H1 (cell line): ENCODE results near the gene RPS3. TPM values are rescaled to one million over a fixed set of nuclear protein-coding genes. Genes with fewer than 3 reads are reported as not detected.

Experiments used
- CTCF ChIA-PET: fragments of 300-600 bp; sonication (Branson Sonifier 250); formaldehyde crosslinking; loops from one replicate; lab custom pipeline; 2021; ENCODE audit not compliant: partially characterized antibody; lab: Charles Lee
- POLR2A ChIA-PET: fragments of 300-600 bp; sonication (Branson Sonifier 250); formaldehyde crosslinking; loops from one replicate; lab custom pipeline; 2021; ENCODE audit warnings: inconsistent platforms; ENCODE audit not compliant: partially characterized antibody; lab: Charles Lee
- DNase-seq, 2 experiments: peaks; one replicate each; pipeline versions ENCODE4 v3.0.0 to v3.0.0-alpha.2; 2010 to 2022; ENCODE audit warnings: low spot score in 2 of 2, low read depth in 1 of 2, mixed read lengths in 1 of 2
- FAIRE-seq: peaks from 2 replicates; lab custom pipeline; 2011; peaks lifted over from hg19 to GRCh38; lab: Jason Lieb, UNC
- H2AFZ ChIP-seq: 2 replicates; pipeline ENCODE4 v1.8.1; 2012; ENCODE audit warnings: low read length, inconsistent platforms
- H2AK5ac ChIP-seq: 2 replicates; pipeline ENCODE4 v1.6.1; 2013; ENCODE audit warnings: low read depth, low read length
- H2BK120ac ChIP-seq: replicated peaks from 2 replicates; pipeline ENCODE3; 2013; ENCODE audit warnings: low read depth, low read length, inconsistent platforms
- H2BK12ac ChIP-seq: 2 replicates; pipeline ENCODE4 v1.6.1; 2013; ENCODE audit warnings: low read depth, low read length
- H2BK15ac ChIP-seq: 2 replicates; pipeline ENCODE4 v1.6.1; 2013; ENCODE audit warnings: low read length
- H2BK20ac ChIP-seq: 2 replicates; pipeline ENCODE4 v1.6.1; 2013; ENCODE audit warnings: low read length
- H2BK5ac ChIP-seq: 2 replicates; pipeline ENCODE4 v1.6.1; 2013; ENCODE audit warnings: low read depth, low read length
- H3K14ac ChIP-seq: 2 replicates; pipeline ENCODE4 v1.6.1; 2013; ENCODE audit warnings: inconsistent platforms; ENCODE audit not compliant: insufficient read length
- H3K18ac ChIP-seq: 2 replicates; pipeline ENCODE4 v1.6.1; 2013; ENCODE audit warnings: low read length; ENCODE audit errors: extremely low read depth
- H3K23ac ChIP-seq: 2 replicates; pipeline ENCODE4 v1.6.1; 2013; ENCODE audit warnings: inconsistent platforms; ENCODE audit not compliant: insufficient read length
- H3K23me2 ChIP-seq: 2 replicates; pipeline ENCODE4 v1.6.1; 2013; ENCODE audit warnings: low read depth, low read length
- H3K27ac ChIP-seq: 2 replicates; pipeline ENCODE4 v1.6.1; 2011; ENCODE audit warnings: low read depth, low read length, inconsistent platforms
- H3K27me3 ChIP-seq, 4 experiments: replicated peaks in 1 of 4; 1 replicate in 1 of 4; 2 replicates in 3 of 4; pipeline versions ENCODE4 v1.6.1 to v1.8.1; 2011 to 2013; ENCODE audit warnings: low read length in 3 of 4, mild to moderate bottlenecking in 3 of 4, inconsistent platforms in 2 of 4, mixed read lengths in 2 of 4, moderate library complexity in 1 of 4; ENCODE audit not compliant: control insufficient read depth in 3 of 4, insufficient read depth in 3 of 4; ENCODE audit errors: extremely low read depth in 1 of 4
- H3K36me3 ChIP-seq, 4 experiments: 2 replicates each; pipeline versions ENCODE4 v1.6.1 to v1.8.1; 2011 to 2013; ENCODE audit warnings: mild to moderate bottlenecking in 4 of 4, low read length in 3 of 4, moderate library complexity in 2 of 4, control low read depth in 1 of 4, inconsistent platforms in 1 of 4; ENCODE audit not compliant: insufficient read depth in 4 of 4, control insufficient read depth in 2 of 4
- H3K4ac ChIP-seq: replicated peaks from 2 replicates; pipeline ENCODE3; 2013; ENCODE audit warnings: low read length, low read depth, mixed read lengths, inconsistent platforms; ENCODE audit not compliant: insufficient read length
- H3K4me1 ChIP-seq, 4 experiments: replicated peaks in 1 of 4; 1 replicate in 1 of 4; 2 replicates in 3 of 4; pipeline versions ENCODE4 v1.6.1 to v1.8.1; 2011 to 2013; ENCODE audit warnings: low read length in 3 of 4, inconsistent platforms in 2 of 4, mixed read lengths in 1 of 4; ENCODE audit not compliant: insufficient read depth in 4 of 4, control insufficient read depth in 3 of 4
- H3K4me2 ChIP-seq, 2 experiments: 2 replicates each; pipeline versions ENCODE4 v1.6.1 to v1.8.1; 2011 to 2013; ENCODE audit warnings: low read depth in 2 of 2, low read length in 2 of 2, control low read depth in 1 of 2, inconsistent platforms in 1 of 2, mild to moderate bottlenecking in 1 of 2; ENCODE audit not compliant: insufficient read depth in 1 of 2
- H3K4me3 ChIP-seq, 4 experiments: fragments of 200-600, 300-600 bp in 1 of 4; sonication (generic), shearing (Covaris generic), sonication (Bioruptor Twin) in 1 of 4; 2 replicates each; pipeline versions ENCODE4 v1.5.1 to v1.8.1; 2011 to 2016; ENCODE audit warnings: low read length in 4 of 4, low read depth in 3 of 4, control low read depth in 2 of 4, inconsistent platforms in 2 of 4, mild to moderate bottlenecking in 2 of 4, mixed read lengths in 1 of 4, moderate library complexity in 1 of 4; ENCODE audit not compliant: insufficient read depth in 2 of 4; ENCODE audit errors: extremely low read depth in 1 of 4
- H3K56ac ChIP-seq: replicated peaks from 2 replicates; pipeline ENCODE3; 2013; ENCODE audit warnings: low read depth, mild to moderate bottlenecking, mixed read lengths, low read length, inconsistent platforms; ENCODE audit not compliant: insufficient read length
- H3K79me1 ChIP-seq: 2 replicates; pipeline ENCODE4 v1.6.1; 2013; ENCODE audit warnings: low read depth, low read length, control low read depth
- H3K79me2 ChIP-seq, 2 experiments: 2 replicates each; pipeline versions ENCODE4 v1.6.1 to v1.8.1; 2012 to 2013; ENCODE audit warnings: low read length in 2 of 2, mild to moderate bottlenecking in 2 of 2, inconsistent platforms in 1 of 2; ENCODE audit not compliant: insufficient read depth in 2 of 2, control insufficient read depth in 1 of 2
- H3K9ac ChIP-seq, 4 experiments: replicated peaks in 1 of 4; 1 replicate in 1 of 4; 2 replicates in 3 of 4; pipeline versions ENCODE4 v1.6.1 to v1.8.1; 2011 to 2013; ENCODE audit warnings: low read depth in 3 of 4, low read length in 3 of 4, control low read depth in 2 of 4, mild to moderate bottlenecking in 2 of 4, moderate library complexity in 2 of 4, inconsistent platforms in 1 of 4; ENCODE audit errors: extremely low read depth in 1 of 4
- H3K9me3 ChIP-seq, 2 experiments: 2 replicates each; pipeline versions ENCODE4 v1.6.1 to v1.8.1; 2012 to 2013; ENCODE audit warnings: mild to moderate bottlenecking in 2 of 2, moderate library complexity in 2 of 2, control low read depth in 1 of 2, inconsistent platforms in 1 of 2, low read depth in 1 of 2, low read length in 1 of 2, mixed read lengths in 1 of 2; ENCODE audit not compliant: insufficient read depth in 2 of 2
- H4K20me1 ChIP-seq, 2 experiments: replicated peaks in 1 of 2; 2 replicates each; pipeline versions ENCODE3 to v1.8.1; 2011 to 2013; ENCODE audit warnings: inconsistent platforms in 2 of 2, low read length in 2 of 2, mild to moderate bottlenecking in 1 of 2; ENCODE audit not compliant: insufficient read depth in 2 of 2, control insufficient read depth in 1 of 2
- H4K5ac ChIP-seq: 2 replicates; pipeline ENCODE4 v1.6.1; 2013; ENCODE audit warnings: low read length, low read depth, mixed read lengths, inconsistent platforms; ENCODE audit not compliant: insufficient read length
- H4K8ac ChIP-seq: 2 replicates; pipeline ENCODE4 v1.8.0; 2013; ENCODE audit warnings: mild to moderate bottlenecking, moderate library complexity, low read length, inconsistent platforms; ENCODE audit not compliant: insufficient read depth; ENCODE audit errors: extremely low read depth
- H4K91ac ChIP-seq: replicated peaks from 2 replicates; pipeline ENCODE3; 2013; ENCODE audit warnings: low read length, mixed read lengths, inconsistent platforms; ENCODE audit not compliant: insufficient read length
- SUZ12 ChIP-seq: fragments of 200-600 bp; sonication (generic); IDR thresholded peaks from 2 replicates; pipeline ENCODE4 v1.6.1; 2012; ENCODE audit warnings: mild to moderate bottlenecking, inconsistent platforms, low read length, moderate library complexity, mixed read lengths
- polyA plus RNA-seq, 7 experiments: library from polyadenylated mRNA; depleted of rRNA in 3 of 7; stranded (reverse) in 5 of 7; unstranded in 2 of 7; fragments of >200 nt in 5 of 7; fragments of 200-250 nt in 2 of 7; gene quantifications; 1 replicate in 5 of 7; 2 replicates in 1 of 7; 4 replicates in 1 of 7; pipeline versions ENCODE4 v1.2.1 to v1.2.3, GENCODE V29; 2011 to 2013; ENCODE audit warnings: missing spikeins in 2 of 7, mixed read lengths in 2 of 7
- total RNA-seq: library from RNA; stranded (reverse); fragmentation: NEBNext Ultra II Directional; extraction: Animal tissue kit (Norgen Biotek cat#: 25700); gene quantifications from 2 replicates; pipeline ENCODE4 v1.2.1, GENCODE V29; 2021

The RPS3 gene
- total and polyA plus RNA-seq, 2 of the 8 experiments (the other 6 are each of a cell fraction or from before 2014, with no cell fraction given): 3,813 to 4,194 TPM

DNA sequence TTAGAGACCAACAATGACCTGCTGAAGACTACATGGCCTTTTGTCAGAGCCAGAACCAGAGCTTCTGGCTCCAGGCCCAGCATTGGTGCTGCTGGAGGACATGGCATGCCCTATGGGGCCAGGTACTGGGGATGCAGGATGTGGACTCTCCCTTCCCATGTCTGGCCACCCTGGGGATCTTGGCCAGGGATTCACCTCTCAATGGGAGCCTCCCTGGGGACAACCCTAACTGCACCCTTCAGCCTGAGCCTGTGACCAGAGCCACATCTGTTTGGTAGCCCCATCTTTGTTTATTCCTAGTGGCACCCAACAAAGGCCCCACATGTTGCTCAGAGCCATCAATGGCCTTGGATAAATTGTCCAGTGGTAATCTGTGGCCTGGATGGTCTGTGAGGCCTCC is 27.9 kb downstream of the RPS3 start:
- H3K4ac ChIP-seq: no peak overlapping the region
- H4K8ac ChIP-seq: no peak overlapping the region
- no peak overlapping the region for H3K23ac ChIP-seq
- peaks cover 2 to 3% of the 10 kb centered on the region in 2 experiments for H4K20me1 ChIP-seq
- H3K79me2 ChIP-seq: no peaks in the 10 kb centered on the region
- no peak overlapping the region for H2BK15ac ChIP-seq
- H2AFZ ChIP-seq: no peak overlapping the region
- no peak overlapping the region for H4K91ac ChIP-seq
- H3K18ac ChIP-seq: no peak overlapping the region
- H2AK5ac ChIP-seq: no peak overlapping the region
- H3K4me1 ChIP-seq: peaks cover 0 to 12% (median 8%) of the 10 kb centered on the region in 4 experiments; a peak in 5 of 7 replicates
- no peak overlapping the region for H2BK12ac ChIP-seq
- FAIRE-seq (no peak), DNase-seq (no peak)
- no peak overlapping the region for H3K4me3 ChIP-seq
- no peak for TF ChIP-seq SUZ12
- no peak overlapping the region for H3K56ac ChIP-seq
- H3K79me1 ChIP-seq: no peaks in the 10 kb centered on the region
- no peak overlapping the region for H3K9ac ChIP-seq
- H3K9me3 ChIP-seq: peaks cover 9 to 19% of the 10 kb centered on the region in 2 experiments; a peak in 3 of 4 replicates
- CTCF ChIA-PET: interaction anchor here (0.7 to 18.5 kb wide), 10 partner anchors 10 to 152 kb away, joined by 3 to 201 read pairs (median 10); no protein-coding TSS in a partner anchor
- H3K14ac ChIP-seq: no peak overlapping the region
- no peak overlapping the region for H2BK120ac ChIP-seq
- H3K36me3 ChIP-seq: peaks cover 0 to 17% (median 3%) of the 10 kb centered on the region in 4 experiments; a peak in 4 of 8 replicates
- no peak overlapping the region for H3K4me2 ChIP-seq
- peaks cover 44 to 55% (median 49%) of the 10 kb centered on the region in 4 experiments for H3K27me3 ChIP-seq
- H2BK20ac ChIP-seq: no peak overlapping the region
- H3K23me2 ChIP-seq: peaks cover 2% of the 10 kb centered on the region; the same call in 1 of the 2 replicates
- no peak overlapping the region for H3K27ac ChIP-seq
- no peak overlapping the region for H4K5ac ChIP-seq
- POLR2A ChIA-PET: interaction anchor here (1.2 to 27.9 kb wide), 2 partner anchors 26 to 39 kb away, joined by 3 to 570 read pairs; partner anchors contain the start of gene RPS3
- H2BK5ac ChIP-seq: no peak overlapping the region
